ENCODE measurements around the gene ZNF423. TPM values are rescaled to one million over a fixed set of nuclear protein-coding genes. Genes with fewer than 3 reads are reported as not detected.

ZNF423 gene
- total RNA-seq, 1 experiment from 2014 or later, result 0.20 TPM

DNA sequence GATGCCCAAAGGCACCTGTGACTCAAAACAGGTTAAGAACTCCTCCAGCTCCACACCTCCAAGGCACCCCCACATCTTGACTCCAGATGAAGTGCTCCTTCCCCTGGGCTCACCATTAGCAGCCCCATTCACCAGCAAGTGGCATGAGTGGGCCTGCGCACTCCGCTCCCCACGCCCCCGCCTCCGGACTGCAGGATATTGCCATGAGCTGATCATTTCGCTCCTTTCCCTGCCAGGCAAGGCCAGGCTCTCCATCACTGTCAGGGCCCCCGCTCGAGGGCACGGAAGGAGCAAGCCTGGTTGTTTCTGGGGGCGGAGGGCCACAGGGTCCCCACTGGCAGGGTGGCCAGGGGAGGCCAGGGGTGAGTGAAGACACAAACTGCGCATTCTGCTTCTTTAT lies 69.9 kb downstream of the ZNF423 start:
- intact Hi-C loops (cut with micrococcal nuclease; ENCODE audit: unreplicated experiment), result no loop called here
- no peaks in the 10 kb centered on the region for H3K36me3 ChIP-seq (ENCODE audit: control insufficient read depth, insufficient read depth, low read length)
- Mint-ChIP-seq H3K27me3 (ENCODE audit: insufficient read depth, unreplicated experiment) (peaks cover 12% of the 10 kb centered on the region), H3K9me3 (ENCODE audit: unreplicated experiment) (no peaks in the 10 kb centered on the region), H3K4me1 (ENCODE audit: low read depth, unreplicated experiment) (no peaks in the 10 kb centered on the region), H3K27ac (ENCODE audit: unreplicated experiment) (no peak overlapping the region), H3K36me3 (ENCODE audit: insufficient read depth, unreplicated experiment) (no peaks in the 10 kb centered on the region), H3K4me3 (ENCODE audit: unreplicated experiment) (no peak overlapping the region)
- H3K9me3 ChIP-seq, result 0 out of 2 replicates have a peak, but pooled peaks cover 3% of the 10 kb centered on the region
- ChIA-PET CTCF (no interaction called here), POLR2A (no interaction called here)
- BruUV-seq (replicated peaks), result no TSS peak
- no peaks in the 10 kb centered on the region for H3K4me1 ChIP-seq
- TF ChIP-seq CTCF (IDR thresholded peaks at IDR 0.05; ENCODE audit: insufficient read depth in 1 of 2, low read depth in 1 of 2, low read length in 1 of 2, severe bottlenecking in 1 of 2, unreplicated experiment in 1 of 2), result no peak
- H3K4me3 ChIP-seq (ENCODE audit: low read depth, low read length), result no peak overlapping the region
- peaks cover 3% of the 10 kb centered on the region for H3K27me3 ChIP-seq (replicated peaks; ENCODE audit: control insufficient read depth, insufficient read depth, low read length)
- no peak for DNase-seq

DNA sequence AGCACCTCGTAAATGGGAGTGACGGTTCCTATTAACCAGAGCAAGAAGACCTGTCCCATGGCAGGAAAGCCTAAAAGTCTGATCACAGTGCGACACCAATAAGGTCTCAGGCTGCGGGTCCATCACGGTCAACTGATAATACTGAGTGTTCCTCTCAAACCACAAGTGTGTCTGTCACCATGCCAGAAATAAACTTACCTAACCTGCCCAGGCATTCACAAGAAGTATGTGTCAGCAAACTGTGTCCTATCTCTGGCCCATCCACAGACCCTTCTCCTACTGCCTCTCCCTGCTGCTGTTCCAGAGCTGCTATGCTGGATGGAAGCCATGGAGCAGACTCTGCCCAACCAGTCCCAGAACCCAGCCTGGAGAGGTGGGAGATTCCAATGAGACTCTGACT lies 73.5 kb downstream of the ZNF423 start:
- H3K4me1 ChIP-seq, result no peaks in the 10 kb centered on the region
- Mint-ChIP-seq H3K9me3 (ENCODE audit: unreplicated experiment) (no peaks in the 10 kb centered on the region), H3K27me3 (ENCODE audit: insufficient read depth, unreplicated experiment) (peaks cover 20% of the 10 kb centered on the region), H3K36me3 (ENCODE audit: insufficient read depth, unreplicated experiment) (no peaks in the 10 kb centered on the region), H3K27ac (ENCODE audit: unreplicated experiment) (no peak overlapping the region), H3K4me1 (ENCODE audit: low read depth, unreplicated experiment) (no peaks in the 10 kb centered on the region), H3K4me3 (ENCODE audit: unreplicated experiment) (no peak overlapping the region)
- intact Hi-C loops (cut with micrococcal nuclease; ENCODE audit: unreplicated experiment), result no loop called here
- H3K9me3 ChIP-seq, result 0 out of 2 replicates have a peak, but pooled peaks cover 3% of the 10 kb centered on the region
- ChIA-PET POLR2A (no interaction called here), CTCF (no interaction called here)
- no peaks in the 10 kb centered on the region for H3K36me3 ChIP-seq (ENCODE audit: control insufficient read depth, insufficient read depth, low read length)
- DNase-seq, result no peak
- no peak for TF ChIP-seq CTCF (IDR thresholded peaks at IDR 0.05; ENCODE audit: insufficient read depth in 1 of 2, low read depth in 1 of 2, low read length in 1 of 2, severe bottlenecking in 1 of 2, unreplicated experiment in 1 of 2)
- peaks cover 1% of the 10 kb centered on the region; the same call in 1 of the 2 replicates for H3K27me3 ChIP-seq (replicated peaks; ENCODE audit: control insufficient read depth, insufficient read depth, low read length)
- BruUV-seq (replicated peaks), result no TSS peak
- H3K4me3 ChIP-seq (ENCODE audit: low read depth, low read length), result no peak overlapping the region

GRCh38 chr16:49781401-49781800 lies 74.5 kb downstream of the ZNF423 start:
- no peaks in the 10 kb centered on the region for H3K4me1 ChIP-seq
- H3K4me3 Mint-ChIP-seq (ENCODE audit: unreplicated experiment), result no peak overlapping the region
- ChIA-PET POLR2A (no interaction called here), CTCF (no interaction called here)
- H3K27ac Mint-ChIP-seq (ENCODE audit: unreplicated experiment), result no peak overlapping the region
- no peak overlapping the region for H3K4me3 ChIP-seq (ENCODE audit: low read depth, low read length)
- no peaks in the 10 kb centered on the region for H3K36me3 ChIP-seq (ENCODE audit: control insufficient read depth, insufficient read depth, low read length)
- 0 out of 2 replicates have a peak, but pooled peaks cover 3% of the 10 kb centered on the region for H3K9me3 ChIP-seq
- H3K27me3 Mint-ChIP-seq (ENCODE audit: insufficient read depth, unreplicated experiment), result peaks cover 18% of the 10 kb centered on the region
- no TSS peak for BruUV-seq (replicated peaks)
- no peak for DNase-seq
- peaks cover 1% of the 10 kb centered on the region; the same call in 1 of the 2 replicates for H3K27me3 ChIP-seq (replicated peaks; ENCODE audit: control insufficient read depth, insufficient read depth, low read length)
- no peaks in the 10 kb centered on the region for H3K4me1 Mint-ChIP-seq (ENCODE audit: low read depth, unreplicated experiment)
- no peaks in the 10 kb centered on the region for H3K9me3 Mint-ChIP-seq (ENCODE audit: unreplicated experiment)
- no peaks in the 10 kb centered on the region for H3K36me3 Mint-ChIP-seq (ENCODE audit: insufficient read depth, unreplicated experiment)
- intact Hi-C loops (cut with micrococcal nuclease; ENCODE audit: unreplicated experiment), result no loop called here
- no peak for TF ChIP-seq CTCF (IDR thresholded peaks at IDR 0.05; ENCODE audit: insufficient read depth in 1 of 2, low read depth in 1 of 2, low read length in 1 of 2, severe bottlenecking in 1 of 2, unreplicated experiment in 1 of 2)
